ENCODE data around the gene CYBRD1. TPM values are rescaled to one million over a fixed set of nuclear protein-coding genes. Genes with fewer than 3 reads are reported as not detected.
"Not testable (repeated sequence)": the region's sequence is repeated elsewhere in the genome, so short reads cannot be mapped to it uniquely, and the experiment has no call there.

Gene CYBRD1
- total RNA-seq, 1 donor from 2014 or later = 175 TPM

DNA sequence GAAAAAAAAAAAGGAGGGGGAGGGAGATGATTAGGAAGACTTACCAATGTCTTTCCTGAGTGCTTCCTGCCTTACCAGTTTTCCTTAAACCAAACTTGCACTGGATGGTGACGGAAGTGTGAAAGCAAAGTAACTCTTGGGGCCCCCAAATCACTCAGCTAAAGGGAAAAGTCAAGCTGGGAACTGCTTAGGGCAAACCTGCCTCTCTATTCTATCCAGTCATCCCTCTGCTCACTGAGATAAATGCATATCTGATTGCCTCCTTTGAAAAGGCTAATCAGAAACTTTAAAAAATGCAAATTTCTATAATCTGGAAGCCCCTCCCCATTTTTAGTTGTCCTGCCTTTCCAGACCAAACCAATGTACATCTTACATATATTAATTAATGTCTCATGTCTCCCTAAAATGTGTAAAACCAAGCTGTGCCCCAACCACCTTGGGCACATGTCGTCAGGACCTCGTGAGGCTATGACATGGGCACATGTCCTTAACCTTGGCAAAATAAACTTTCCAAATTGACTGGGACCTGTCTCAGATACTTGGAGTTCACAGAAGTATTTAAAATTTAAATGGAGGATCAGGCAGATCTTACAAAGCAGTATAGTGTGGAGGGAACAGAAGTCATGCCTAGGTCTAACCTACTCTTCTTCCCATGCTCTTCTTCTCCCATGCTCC is 7.2 kb upstream of the CYBRD1 start:
- no peak for DNase-seq (ENCODE audit: low read depth)

- DNase-seq (ENCODE audit: low read depth) = peak; percentile 76
Measured at GRCh38 chr2:171515672-171516298, 6.5 kb upstream of the CYBRD1 start.

DNA sequence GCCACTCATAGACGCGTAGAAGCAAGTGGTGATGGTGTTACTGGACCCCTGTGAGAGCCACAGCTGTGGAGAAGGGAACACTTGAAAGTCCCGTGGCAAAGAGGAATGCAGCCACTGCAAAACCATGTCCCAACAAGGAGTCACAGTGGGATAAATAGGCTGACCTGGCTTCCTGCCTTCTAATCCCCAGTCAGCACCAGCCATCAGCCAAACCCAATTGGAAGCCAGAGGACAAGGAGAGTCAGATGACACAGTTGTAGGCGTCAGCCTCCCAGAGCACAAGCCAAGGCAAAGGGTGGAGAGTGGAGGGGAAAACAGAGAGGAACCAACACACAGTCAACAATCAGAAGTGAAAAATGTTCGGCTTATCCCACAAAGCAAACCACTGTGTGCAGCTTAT is 5.5 kb upstream of the CYBRD1 start:
- DNase-seq (ENCODE audit: low read depth) = peak; percentile 95

DNA sequence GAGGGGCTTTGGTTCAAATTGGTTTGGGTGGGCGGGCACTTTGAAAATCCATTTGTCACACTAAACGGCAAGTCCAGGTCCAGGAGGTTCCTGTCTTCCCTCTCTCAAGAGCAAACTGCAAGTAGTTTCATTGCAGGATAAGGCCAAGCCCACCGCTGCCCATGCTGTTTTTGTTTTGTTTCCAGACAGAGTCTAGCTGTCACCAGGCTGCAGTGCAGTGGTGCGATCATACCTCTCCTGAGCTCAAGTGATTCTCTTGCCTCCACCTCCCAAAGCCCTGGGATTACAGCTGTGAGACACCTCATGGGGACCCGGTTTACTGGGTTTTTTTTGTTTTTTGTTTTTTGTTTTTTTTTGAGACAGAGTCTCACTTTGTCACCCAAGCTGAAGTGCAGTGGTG is 1.8 kb upstream of the CYBRD1 start:
- no peak for DNase-seq (ENCODE audit: low read depth)

DNA sequence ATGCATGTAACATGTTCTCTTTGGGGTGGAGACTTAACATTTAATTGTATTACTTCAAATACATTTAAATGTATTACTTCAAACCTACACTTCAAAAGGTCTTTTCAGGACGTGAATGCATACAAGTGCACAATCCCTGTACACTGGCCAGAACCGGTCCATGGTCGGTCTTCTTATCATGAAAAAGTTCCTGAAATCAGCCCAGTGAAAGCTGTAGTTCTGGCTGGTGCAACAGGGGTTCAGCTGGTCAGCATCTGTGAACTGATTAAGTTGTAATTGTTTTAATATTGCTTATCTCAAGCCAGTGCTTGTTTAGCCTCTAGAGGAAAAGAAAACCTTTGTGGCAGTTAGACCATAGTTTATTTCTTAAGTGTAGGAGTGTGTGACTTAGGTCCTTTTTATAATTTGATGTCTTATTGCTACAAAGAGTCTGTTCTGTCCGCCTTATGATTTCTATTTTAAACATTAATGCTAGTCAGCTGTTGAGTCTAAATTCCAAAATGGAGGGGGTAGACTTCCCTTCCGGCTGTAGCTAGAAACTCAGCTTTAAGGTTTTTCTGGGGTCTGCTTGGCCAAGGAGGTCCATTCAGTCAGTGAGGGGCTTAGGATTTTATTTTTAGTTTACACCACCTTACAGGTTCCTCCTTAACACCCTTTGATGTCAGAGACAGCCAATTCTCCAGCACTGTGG is 768 bp upstream of the CYBRD1 start:
- DNase-seq (ENCODE audit: low read depth) = no peak

- no peak for DNase-seq (ENCODE audit: low read depth)
Measured at GRCh38 chr2:171522788-171523087, 464 bp downstream of the CYBRD1 start.

GRCh38 chr2:171523088-171524017 is 1.1 kb downstream of the CYBRD1 start:
- DNase-seq (ENCODE audit: low read depth) = peak; percentile 83

DNA sequence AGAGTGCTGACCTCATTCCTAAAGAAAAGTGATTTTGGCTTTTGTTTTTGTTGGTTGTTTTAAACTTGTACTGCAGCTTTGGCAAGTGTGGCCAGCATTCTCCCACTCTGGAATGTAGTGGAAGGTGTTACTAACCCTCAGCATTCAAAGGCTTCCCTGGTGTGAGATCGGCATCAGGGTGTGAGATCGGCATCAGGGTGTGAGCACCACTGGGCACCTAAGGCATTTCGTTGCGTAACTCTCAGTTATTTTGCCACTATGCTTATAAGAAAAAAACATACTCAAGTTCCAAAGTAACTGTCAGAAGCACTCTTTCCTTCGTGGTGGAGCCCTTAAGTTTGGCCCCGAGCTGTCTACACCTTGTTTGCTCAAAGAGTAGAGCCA is 1.7 kb downstream of the CYBRD1 start:
- DNase-seq (ENCODE audit: low read depth) = peak; percentile 55

DNA sequence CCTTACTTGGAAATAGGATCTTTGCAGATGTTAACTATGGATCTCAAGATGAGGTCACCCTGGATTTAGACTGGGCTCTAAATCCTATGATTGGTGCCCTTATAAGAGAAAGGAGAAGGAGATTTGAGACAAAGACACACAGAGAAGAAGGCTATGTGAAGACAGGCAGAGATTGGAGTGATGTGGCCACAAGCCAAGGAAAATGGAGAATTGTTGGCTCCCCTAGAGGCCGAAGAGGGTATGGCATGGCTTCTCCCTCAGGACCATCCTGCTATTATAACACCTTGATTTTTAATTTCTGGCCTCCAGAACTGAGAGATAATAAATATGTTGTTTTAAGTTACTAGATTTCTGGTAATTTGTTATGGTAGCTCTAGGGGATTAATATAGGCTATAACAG is 7.6 kb downstream of the CYBRD1 start:
- DNase-seq (ENCODE audit: low read depth) = peak; percentile 26

- no peak for DNase-seq (ENCODE audit: low read depth)
Measured at GRCh38 chr2:171530378-171530777, 8.1 kb downstream of the CYBRD1 start.

GRCh38 chr2:171530859-171531258 is 8.6 kb downstream of the CYBRD1 start:
- DNase-seq (ENCODE audit: low read depth) = not testable (repeated sequence)

DNA sequence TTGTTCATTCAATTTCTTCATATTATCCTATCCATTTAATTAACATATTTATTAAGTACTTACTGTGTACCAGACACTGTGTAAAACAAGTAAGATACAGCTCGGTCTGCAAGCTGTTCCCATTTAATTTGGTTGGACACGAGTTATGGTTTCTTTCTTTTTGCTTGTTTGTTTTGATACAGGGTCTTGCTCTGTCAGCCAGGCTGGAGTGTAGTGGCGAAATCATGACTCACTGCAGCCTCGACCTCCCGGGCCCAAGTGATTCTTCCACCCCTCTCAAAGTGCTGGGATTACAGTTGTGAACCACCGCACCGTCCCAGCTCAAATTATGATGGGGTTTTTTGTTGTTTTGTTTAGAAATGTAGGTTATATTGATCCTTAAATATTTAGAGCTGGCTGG is 9.0 kb downstream of the CYBRD1 start:
- DNase-seq (ENCODE audit: low read depth) = peak; percentile 57

DNA sequence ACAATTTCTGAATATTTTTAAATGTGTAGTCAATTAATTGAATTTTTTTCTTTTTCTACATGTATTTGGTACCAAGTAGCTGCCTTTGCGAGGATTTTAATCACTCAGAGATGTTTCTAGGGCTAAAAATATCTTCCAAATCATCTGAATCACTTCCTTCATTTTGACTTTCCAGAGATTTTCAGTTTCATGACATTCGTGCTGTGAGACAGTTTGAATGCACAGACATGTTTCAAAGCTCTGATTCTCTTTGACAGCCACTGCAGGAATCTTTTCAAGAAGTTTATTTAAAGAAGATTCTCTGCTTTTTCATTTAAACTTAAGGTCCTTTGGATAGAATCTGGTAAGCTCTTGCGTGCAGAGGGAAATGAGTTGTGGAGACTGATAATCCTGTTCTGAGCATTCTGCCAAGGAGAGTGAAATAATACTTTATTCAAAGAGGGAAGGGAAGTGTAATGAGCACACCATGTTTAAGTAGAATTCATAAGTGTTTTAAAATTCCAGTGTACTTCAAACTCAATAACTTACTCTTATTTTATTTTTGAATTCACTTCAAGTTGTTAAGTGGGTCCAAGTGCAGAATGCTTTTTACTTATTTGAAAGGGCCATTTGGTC is 9.7 kb downstream of the CYBRD1 start:
- DNase-seq (ENCODE audit: low read depth) = peak; percentile 27

- no peak for DNase-seq (ENCODE audit: low read depth)
Measured at GRCh38 chr2:171533331-171533730, 11.1 kb downstream of the CYBRD1 start.

DNA sequence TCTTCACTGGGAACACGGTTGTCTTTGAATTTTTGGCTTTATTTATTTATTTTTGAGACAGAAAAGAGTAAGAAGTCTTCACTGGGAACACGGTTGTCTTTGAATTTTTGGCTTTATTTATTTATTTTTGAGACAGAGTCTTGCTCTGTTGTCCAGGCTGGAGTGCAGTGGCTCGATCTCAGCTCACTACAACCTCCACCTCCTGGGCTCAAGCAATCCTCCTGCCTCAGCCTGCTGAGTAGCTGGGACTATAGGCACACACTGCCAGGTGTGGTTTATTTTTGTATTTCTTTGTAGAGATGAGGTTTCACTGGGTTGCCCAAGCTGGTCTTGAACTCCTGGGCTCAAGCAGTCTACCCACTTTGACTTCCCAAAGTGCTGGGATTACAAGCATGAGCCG is 13.3 kb downstream of the CYBRD1 start:
- DNase-seq (ENCODE audit: low read depth) = not testable (repeated sequence)

DNA sequence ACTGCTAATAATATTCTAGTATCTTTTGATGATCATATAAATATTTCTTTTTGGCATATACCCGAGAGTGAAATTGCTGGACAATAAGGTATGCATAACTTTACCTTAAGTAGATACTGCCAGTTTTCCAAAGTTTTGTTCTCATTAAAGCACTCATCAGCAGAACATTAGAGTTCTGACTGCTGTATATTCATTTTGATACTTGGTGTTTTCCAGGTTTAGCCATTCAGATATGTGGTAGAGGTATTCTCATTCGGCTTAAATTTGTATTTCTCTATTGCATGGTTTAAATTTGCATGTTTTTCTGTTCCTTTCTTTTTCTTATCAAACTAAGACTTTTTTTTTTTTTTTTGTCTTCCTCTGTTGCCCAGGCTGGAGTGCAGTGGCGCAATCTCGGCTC is 18.2 kb downstream of the CYBRD1 start:
- DNase-seq (ENCODE audit: low read depth) = no peak

- DNase-seq (ENCODE audit: low read depth) = no peak
Measured at GRCh38 chr2:171541202-171541887, 19.1 kb downstream of the CYBRD1 start.

DNA sequence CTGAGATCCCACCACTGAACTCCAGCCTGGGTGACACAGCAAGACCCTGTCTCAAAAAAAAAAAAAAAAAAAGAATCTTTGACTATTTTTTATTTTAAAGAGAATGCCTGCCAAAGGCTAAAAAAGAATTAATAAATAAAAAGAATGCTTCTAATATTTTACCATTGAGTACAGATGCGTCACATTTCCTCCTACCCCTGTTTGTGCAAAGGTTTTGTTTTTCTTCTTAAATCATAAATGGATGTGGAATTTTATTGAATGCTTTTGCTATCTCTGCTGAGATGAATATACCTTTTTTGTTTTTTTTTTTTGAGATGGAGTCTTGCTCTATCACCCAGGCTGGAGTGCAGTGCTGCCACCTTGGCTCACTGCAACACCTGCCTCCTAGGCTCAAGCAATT is 22.8 kb downstream of the CYBRD1 start:
- no peak for DNase-seq (ENCODE audit: low read depth)

DNA sequence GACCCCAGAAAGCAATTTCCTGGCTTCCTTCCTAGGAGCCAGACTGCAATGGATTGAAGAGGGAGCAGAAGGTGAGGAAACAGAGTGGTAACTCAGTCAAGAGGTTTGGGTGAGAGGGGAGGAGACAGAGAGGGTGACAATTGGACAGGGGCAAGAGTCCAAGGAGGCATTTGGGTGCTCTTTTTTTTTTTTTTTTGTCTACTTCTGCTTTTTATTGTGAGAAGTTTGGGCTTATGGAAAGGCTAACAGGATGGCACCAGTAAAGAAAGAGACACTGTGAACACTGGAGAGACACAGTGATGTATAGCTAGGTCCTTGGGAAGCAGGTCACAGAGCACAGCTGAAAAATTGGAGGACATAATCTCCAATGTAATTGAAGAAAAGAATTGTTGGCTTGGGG is 25.0 kb downstream of the CYBRD1 start:
- no peak for DNase-seq (ENCODE audit: low read depth)

DNA sequence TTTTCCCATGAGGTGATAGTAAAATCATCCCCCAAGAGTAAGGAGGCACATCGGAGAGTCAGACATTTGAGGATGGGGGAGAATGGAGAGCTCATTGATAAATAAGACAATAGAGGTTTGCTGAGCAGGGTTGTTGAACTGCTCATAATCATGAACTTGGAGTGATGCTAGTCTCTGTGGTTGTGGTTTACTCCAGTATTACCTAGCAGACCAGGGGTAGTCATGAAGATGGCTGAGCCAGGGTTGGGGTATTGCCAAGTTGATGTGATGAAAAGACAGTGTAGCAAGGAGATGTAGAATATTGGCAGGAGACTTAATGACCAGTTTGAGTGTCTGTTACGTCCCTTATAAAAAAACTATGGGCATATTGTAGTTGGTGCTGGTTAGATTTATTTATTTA is 25.4 kb downstream of the CYBRD1 start:
- no peak for DNase-seq (ENCODE audit: low read depth)

GRCh38 chr2:171550613-171551012 is 28.3 kb downstream of the CYBRD1 start:
- DNase-seq (ENCODE audit: low read depth) = no peak
